Natural killer cell (primary cell): ENCODE data around the gene FZD1. TPM values are rescaled to one million over a fixed set of nuclear protein-coding genes. Genes with fewer than 3 reads are reported as not detected.

Experiments used
- ATAC-seq, 3 donors: fragments of 150-1000 bp in 2 of 3; fragments of 200-7000 bp in 1 of 3; cut with Tn5 transposase; 1 replicate in 1 of 3; 2 replicates in 2 of 3; pipeline ENCODE4 v1.10.0; 2021; ENCODE audit warnings: mild to moderate bottlenecking in 2 of 3, moderate library complexity in 2 of 3
- DNase-seq, 2 donors: peaks; one replicate each; pipeline versions ENCODE4 v3.0.0 to v3.0.0-alpha.2; 2013 to 2021; ENCODE audit warnings: mixed read lengths in 1 of 2
- H3K27ac ChIP-seq: one replicate; pipeline ENCODE4 v1.5.1; 2013; ENCODE audit warnings: mild to moderate bottlenecking, low read length
- H3K27me3 ChIP-seq: one replicate; pipeline ENCODE4 v1.6.1; 2013; ENCODE audit warnings: low read length; ENCODE audit not compliant: control insufficient read depth, insufficient read depth
- H3K36me3 ChIP-seq: one replicate; pipeline ENCODE4 v1.6.1; 2013; ENCODE audit warnings: low read length; ENCODE audit not compliant: control insufficient read depth, insufficient read depth
- H3K4me1 ChIP-seq: one replicate; pipeline ENCODE4 v1.6.1; 2013; ENCODE audit warnings: low read length; ENCODE audit not compliant: control insufficient read depth, insufficient read depth
- H3K4me3 ChIP-seq: one replicate; pipeline ENCODE4 v1.5.1; 2013; ENCODE audit warnings: low read length
- H3K9me3 ChIP-seq: one replicate; pipeline ENCODE4 v1.6.1; 2013; ENCODE audit warnings: low read length; ENCODE audit not compliant: control insufficient read depth, insufficient read depth
- H3K27ac Mint-ChIP-seq, 2 donors: one replicate each; pipeline ENCODE4 v1.8.0; 2022; ENCODE audit warnings: mild to moderate bottlenecking in 2 of 2, mixed read lengths in 2 of 2, moderate library complexity in 1 of 2
- H3K27me3 Mint-ChIP-seq, 2 donors: one replicate each; pipeline ENCODE4 v1.8.0; 2022; ENCODE audit warnings: low read depth in 2 of 2, mixed read lengths in 2 of 2
- H3K36me3 Mint-ChIP-seq: one replicate; pipeline ENCODE4 v1.8.0; 2022; ENCODE audit warnings: mixed read lengths
- H3K4me1 Mint-ChIP-seq, 2 donors: one replicate each; pipeline ENCODE4 v1.8.0; 2022; ENCODE audit warnings: mixed read lengths in 2 of 2
- H3K4me3 Mint-ChIP-seq: one replicate; pipeline ENCODE4 v1.8.0; 2022; ENCODE audit warnings: mild to moderate bottlenecking, moderate library complexity, mixed read lengths
- H3K9me3 Mint-ChIP-seq, 2 donors: one replicate each; pipeline ENCODE4 v1.8.0; 2022; ENCODE audit warnings: mixed read lengths in 2 of 2
- WGBS: methylation state at CpG from one replicate; pipeline ENCODE4 v1.1.7; 2013; ENCODE audit warnings: missing lambda C conversion rate; ENCODE audit not compliant: insufficient coverage; 5-methylcytosine and 5-hydroxymethylcytosine counted together
- intact Hi-C: fragments of 100-400 bp; cut with micrococcal nuclease; formaldehyde crosslinking; loops from one replicate; pipeline ENCODE4 v1.14.2; 2022
- total RNA-seq, 4 donors: library from RNA; stranded (reverse); fragments of 120-200 nt in 1 of 4; gene quantifications; one replicate each; pipeline versions ENCODE4 v1.2.3 to v1.2.4, GENCODE V29; 2013 to 2022
- TF ChIP-seq, protein P1 (sequence below): fragments of 200-600 bp; IDR thresholded peaks from one replicate; pipeline ENCODE4 v1.8.0; 2022; ENCODE audit warnings: antibody characterized with exemption

Gene FZD1
- total RNA-seq, 3 donors from 2014 or later (not counting 1 experiment from before 2014, with no cell fraction given): 0.14 to 0.80 (median 0.65) TPM

- Mint-ChIP-seq H3K4me3 (no peak overlapping the region), H3K27ac (no peak overlapping the region), H3K36me3 (no peaks in the 10 kb centered on the region), H3K4me1 (no peaks in the 10 kb centered on the region), H3K27me3 (no peaks in the 10 kb centered on the region), H3K9me3 (peaks cover 0 to 2% of the 10 kb centered on the region in 2 donors)
- ATAC-seq (no peak), DNase-seq (no peak)
- Histone ChIP-seq H3K27ac (no peak overlapping the region), H3K27me3 (no peaks in the 10 kb centered on the region), H3K4me3 (no peak overlapping the region), H3K36me3 (no peaks in the 10 kb centered on the region), H3K4me1 (no peaks in the 10 kb centered on the region), H3K9me3 (no peaks in the 10 kb centered on the region)
- TF ChIP-seq, protein P1, sequence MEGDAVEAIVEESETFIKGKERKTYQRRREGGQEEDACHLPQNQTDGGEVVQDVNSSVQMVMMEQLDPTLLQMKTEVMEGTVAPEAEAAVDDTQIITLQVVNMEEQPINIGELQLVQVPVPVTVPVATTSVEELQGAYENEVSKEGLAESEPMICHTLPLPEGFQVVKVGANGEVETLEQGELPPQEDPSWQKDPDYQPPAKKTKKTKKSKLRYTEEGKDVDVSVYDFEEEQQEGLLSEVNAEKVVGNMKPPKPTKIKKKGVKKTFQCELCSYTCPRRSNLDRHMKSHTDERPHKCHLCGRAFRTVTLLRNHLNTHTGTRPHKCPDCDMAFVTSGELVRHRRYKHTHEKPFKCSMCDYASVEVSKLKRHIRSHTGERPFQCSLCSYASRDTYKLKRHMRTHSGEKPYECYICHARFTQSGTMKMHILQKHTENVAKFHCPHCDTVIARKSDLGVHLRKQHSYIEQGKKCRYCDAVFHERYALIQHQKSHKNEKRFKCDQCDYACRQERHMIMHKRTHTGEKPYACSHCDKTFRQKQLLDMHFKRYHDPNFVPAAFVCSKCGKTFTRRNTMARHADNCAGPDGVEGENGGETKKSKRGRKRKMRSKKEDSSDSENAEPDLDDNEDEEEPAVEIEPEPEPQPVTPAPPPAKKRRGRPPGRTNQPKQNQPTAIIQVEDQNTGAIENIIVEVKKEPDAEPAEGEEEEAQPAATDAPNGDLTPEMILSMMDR: no peak
- WGBS: 92% methylated on average over 2 of the region's 2 CpGs
- intact Hi-C loops: no loop called here
Observed at GRCh38 chr7:91228927-91229558, 35.2 kb upstream of the FZD1 start.

DNA sequence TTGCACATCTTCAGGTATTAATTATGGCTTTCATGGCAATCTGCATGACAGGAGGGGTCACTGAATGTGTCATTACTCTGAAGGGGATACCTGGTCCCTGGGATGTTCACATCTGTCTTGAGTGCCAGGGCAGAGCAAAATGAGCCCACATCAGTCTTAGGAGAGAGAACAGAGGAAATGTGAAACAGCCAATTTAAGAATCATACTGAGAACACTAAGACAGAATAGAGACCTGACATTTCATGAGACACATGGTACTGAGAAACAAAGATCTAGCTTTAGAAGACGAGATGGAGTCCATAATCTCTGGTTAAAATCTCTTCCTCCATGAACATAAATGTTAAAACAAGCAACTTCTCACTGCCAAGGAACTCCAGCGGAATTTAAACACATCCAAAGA lies 34.1 kb upstream of the FZD1 start:
- no peaks in the 10 kb centered on the region for H3K36me3 Mint-ChIP-seq
- H3K4me1 ChIP-seq: no peaks in the 10 kb centered on the region
- H3K9me3 Mint-ChIP-seq: peaks cover 0 to 2% of the 10 kb centered on the region in 2 donors
- H3K36me3 ChIP-seq: no peaks in the 10 kb centered on the region
- intact Hi-C loops: no loop called here
- H3K4me3 ChIP-seq: no peak overlapping the region
- H3K4me3 Mint-ChIP-seq: no peak overlapping the region
- TF ChIP-seq, protein P1: no peak
- 67% methylated on average over 1 of the region's 2 CpGs for WGBS
- no peaks in the 10 kb centered on the region for H3K27me3 Mint-ChIP-seq
- no peak overlapping the region for H3K27ac ChIP-seq
- DNase-seq: no peak
- ATAC-seq: no peak
- H3K27ac Mint-ChIP-seq: no peak overlapping the region
- H3K27me3 ChIP-seq: no peaks in the 10 kb centered on the region
- H3K9me3 ChIP-seq: no peaks in the 10 kb centered on the region
- H3K4me1 Mint-ChIP-seq: no peaks in the 10 kb centered on the region

GRCh38 chr7:91230503-91230902 lies 33.7 kb upstream of the FZD1 start:
- Histone ChIP-seq H3K27ac (no peak overlapping the region), H3K9me3 (no peaks in the 10 kb centered on the region), H3K4me3 (no peak overlapping the region), H3K36me3 (no peaks in the 10 kb centered on the region), H3K4me1 (no peaks in the 10 kb centered on the region), H3K27me3 (no peaks in the 10 kb centered on the region)
- 82% methylated on average over 3 of the region's 3 CpGs for WGBS
- H3K27ac Mint-ChIP-seq: no peak overlapping the region
- intact Hi-C loops: no loop called here
- H3K4me1 Mint-ChIP-seq: no peaks in the 10 kb centered on the region
- peaks cover 0 to 2% of the 10 kb centered on the region in 2 donors for H3K9me3 Mint-ChIP-seq
- no peak overlapping the region for H3K4me3 Mint-ChIP-seq
- no peaks in the 10 kb centered on the region for H3K36me3 Mint-ChIP-seq
- DNase-seq: no peak
- no peaks in the 10 kb centered on the region for H3K27me3 Mint-ChIP-seq
- TF ChIP-seq, protein P1: no peak
- no peak for ATAC-seq

DNA sequence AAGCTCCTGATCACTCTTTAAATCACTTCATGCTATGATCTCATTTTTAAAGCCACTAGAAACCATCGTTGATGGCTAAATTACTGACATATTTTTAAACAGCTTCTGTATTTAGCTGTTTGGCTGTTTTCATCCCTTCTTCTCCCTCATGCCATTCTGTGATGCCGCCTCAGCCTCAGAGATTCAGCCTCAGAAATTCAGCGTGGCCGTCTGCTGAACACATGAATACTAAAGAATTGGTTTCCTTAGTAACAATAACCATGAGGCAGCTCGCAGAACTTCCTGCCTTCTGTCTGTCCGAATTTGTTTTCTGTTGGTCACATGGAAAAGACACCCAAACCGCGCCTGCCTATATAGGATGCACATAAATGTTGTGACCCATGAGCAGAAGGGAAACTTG lies 31.0 kb upstream of the FZD1 start:
- no peak for ATAC-seq

More for the DNA sequence above, 31.0 kb upstream of the FZD1 start:
- no peak overlapping the region for H3K4me3 ChIP-seq
- 77% methylated on average over 8 of the region's 8 CpGs for WGBS
- Mint-ChIP-seq H3K36me3 (no peaks in the 10 kb centered on the region), H3K27ac (no peak overlapping the region), H3K4me1 (no peaks in the 10 kb centered on the region), H3K9me3 (peaks cover 0 to 2% of the 10 kb centered on the region in 2 donors), H3K27me3 (no peaks in the 10 kb centered on the region), H3K4me3 (no peak overlapping the region)
- TF ChIP-seq, protein P1: no peak
- H3K27ac ChIP-seq: no peak overlapping the region
- no peaks in the 10 kb centered on the region for H3K4me1 ChIP-seq
- H3K36me3 ChIP-seq: no peaks in the 10 kb centered on the region
- no peaks in the 10 kb centered on the region for H3K9me3 ChIP-seq
- DNase-seq: no peak
- no peaks in the 10 kb centered on the region for H3K27me3 ChIP-seq
- intact Hi-C loops: no loop called here
